Naive thymus-derived CD8-positive, alpha-beta T cell (primary cell): ENCODE data around the gene CDH1. TPM values are rescaled to one million over a fixed set of nuclear protein-coding genes. Genes with fewer than 3 reads are reported as not detected.

Source experiments
- ATAC-seq, 2 donors: fragments of 150-1000 bp; cut with Tn5 transposase in 1 of 2; sonication (Bioruptor Pico), chemical (Tn5 transposase) in 1 of 2; 1 replicate in 1 of 2; 2 replicates in 1 of 2; pipeline ENCODE4 v1.10.0; 2021; ENCODE audit warnings: mild to moderate bottlenecking in 2 of 2, moderate library complexity in 2 of 2
- POLR2A ChIA-PET: fragments of 350-600 bp; sonication (Branson Sonifier 250); formaldehyde crosslinking; loops from one replicate; lab custom pipeline; 2021; ENCODE audit warnings: antibody characterized with exemption; lab: Charles Lee
- DNase-seq, 10 donors: peaks; one replicate each; pipeline versions ENCODE4 v3.0.0 to v3.0.0-alpha.2; 2020 to 2022
- H3K27ac Mint-ChIP-seq, 10 donors: one replicate each; pipeline ENCODE4 v1.8.0; 2020 to 2022; ENCODE audit warnings: mild to moderate bottlenecking in 10 of 10, mixed read lengths in 10 of 10, moderate library complexity in 4 of 10, inconsistent platforms in 1 of 10
- H3K27me3 Mint-ChIP-seq, 5 donors: one replicate each; pipeline ENCODE4 v1.8.0; 2021 to 2022; ENCODE audit warnings: mixed read lengths in 5 of 5
- H3K36me3 Mint-ChIP-seq, 3 donors: one replicate each; pipeline ENCODE4 v1.8.0; 2020 to 2022; ENCODE audit warnings: mixed read lengths in 3 of 3, mild to moderate bottlenecking in 2 of 3, inconsistent platforms in 1 of 3
- H3K4me1 Mint-ChIP-seq, 4 donors: one replicate each; pipeline ENCODE4 v1.8.0; 2021 to 2022; ENCODE audit warnings: mixed read lengths in 4 of 4
- H3K4me3 Mint-ChIP-seq, 10 donors: one replicate each; pipeline ENCODE4 v1.8.0; 2020 to 2022; ENCODE audit warnings: mild to moderate bottlenecking in 10 of 10, mixed read lengths in 10 of 10, moderate library complexity in 6 of 10, inconsistent platforms in 1 of 10
- H3K9me3 Mint-ChIP-seq, 9 donors: one replicate each; pipeline ENCODE4 v1.8.0; 2020 to 2022; ENCODE audit warnings: mixed read lengths in 9 of 9, mild to moderate bottlenecking in 3 of 9, inconsistent platforms in 1 of 9, moderate library complexity in 1 of 9
- polyA plus RNA-seq, 3 donors: library from polyadenylated mRNA; unstranded; fragments of 300-500 nt; fragmentation: Illumina TruSeq; gene quantifications; one replicate each; pipeline ENCODE4 v1.2.3, GENCODE V29; 2021
- total RNA-seq, 8 experiments: library from RNA in 2 of 8; stranded (reverse) in 2 of 8; gene quantifications; one replicate each; pipeline ENCODE4 v1.2.3 and lab custom pipeline; 2021 to 2026

CDH1 gene
- total and polyA plus RNA-seq, 5 experiments from 2014 or later: 1.4 TPM; not detected in 4

DNA sequence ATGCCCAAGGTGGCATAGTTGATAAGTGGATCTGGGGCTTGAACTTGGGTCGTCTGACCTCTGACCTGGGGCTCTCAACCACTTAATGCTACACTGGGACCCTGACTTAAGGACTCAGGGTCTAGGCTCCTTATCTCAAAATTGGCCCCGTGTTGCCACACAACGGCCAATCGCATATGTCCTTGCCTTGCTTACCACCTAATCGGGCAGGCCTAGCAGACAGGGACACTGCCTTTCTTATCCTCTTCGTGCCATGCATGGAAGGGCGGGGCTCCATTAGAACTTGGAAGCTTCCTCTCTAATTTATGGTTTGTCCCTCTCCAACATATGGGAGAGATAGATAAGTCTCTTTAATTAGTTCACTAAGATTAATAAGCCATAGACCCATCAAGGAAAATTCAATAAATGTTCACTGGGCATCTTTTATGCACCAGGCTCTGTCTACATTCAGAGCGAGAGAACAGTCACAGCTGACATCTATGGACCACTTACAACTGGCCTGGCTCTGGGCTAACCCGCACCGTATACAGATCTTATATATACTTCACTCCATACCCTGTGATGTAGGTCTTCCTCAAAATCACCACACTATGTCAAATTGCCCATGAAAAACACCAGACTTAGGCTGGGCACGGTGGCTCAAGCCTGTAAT is 35.1 kb downstream of the CDH1 start:
- POLR2A ChIA-PET: no interaction called here
- Mint-ChIP-seq H3K27ac (no peak overlapping the region), H3K36me3 (no peaks in the 10 kb centered on the region), H3K4me1 (peaks cover 10 to 14% (median 11%) of the 10 kb centered on the region in 4 donors), H3K27me3 (peaks cover 0 to 6% (median 0%) of the 10 kb centered on the region in 5 donors), H3K4me3 (no peak overlapping the region), H3K9me3 (no peaks in the 10 kb centered on the region)
- DNase-seq (no peak), ATAC-seq (no peak)

DNA sequence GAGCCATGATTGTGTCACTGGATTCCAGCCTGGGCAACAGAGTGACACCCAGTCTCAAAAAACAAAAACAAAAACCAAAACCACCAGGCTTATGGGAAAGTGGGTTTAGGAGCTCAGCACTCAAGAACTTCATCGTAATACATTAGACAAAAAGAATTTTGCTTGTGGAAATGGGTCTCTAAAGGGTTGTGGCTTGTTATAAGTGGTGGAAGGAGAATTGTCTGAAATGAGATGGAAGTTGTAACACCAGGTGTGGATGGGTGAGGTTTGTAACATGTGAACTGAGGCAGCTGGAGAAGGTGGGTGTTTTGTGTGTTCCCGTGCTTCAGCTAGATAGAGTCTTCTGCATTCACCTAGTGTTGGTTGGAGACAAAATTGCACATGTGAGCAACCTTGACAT is 35.8 kb downstream of the CDH1 start:
- POLR2A ChIA-PET: no interaction called here
- Mint-ChIP-seq H3K27me3 (peaks cover 0 to 6% (median 0%) of the 10 kb centered on the region in 5 donors), H3K4me3 (no peak overlapping the region), H3K4me1 (peaks cover 10 to 16% (median 11%) of the 10 kb centered on the region in 4 donors), H3K9me3 (no peaks in the 10 kb centered on the region), H3K27ac (no peak overlapping the region), H3K36me3 (no peaks in the 10 kb centered on the region)
- ATAC-seq (no peak), DNase-seq (no peak)

DNA sequence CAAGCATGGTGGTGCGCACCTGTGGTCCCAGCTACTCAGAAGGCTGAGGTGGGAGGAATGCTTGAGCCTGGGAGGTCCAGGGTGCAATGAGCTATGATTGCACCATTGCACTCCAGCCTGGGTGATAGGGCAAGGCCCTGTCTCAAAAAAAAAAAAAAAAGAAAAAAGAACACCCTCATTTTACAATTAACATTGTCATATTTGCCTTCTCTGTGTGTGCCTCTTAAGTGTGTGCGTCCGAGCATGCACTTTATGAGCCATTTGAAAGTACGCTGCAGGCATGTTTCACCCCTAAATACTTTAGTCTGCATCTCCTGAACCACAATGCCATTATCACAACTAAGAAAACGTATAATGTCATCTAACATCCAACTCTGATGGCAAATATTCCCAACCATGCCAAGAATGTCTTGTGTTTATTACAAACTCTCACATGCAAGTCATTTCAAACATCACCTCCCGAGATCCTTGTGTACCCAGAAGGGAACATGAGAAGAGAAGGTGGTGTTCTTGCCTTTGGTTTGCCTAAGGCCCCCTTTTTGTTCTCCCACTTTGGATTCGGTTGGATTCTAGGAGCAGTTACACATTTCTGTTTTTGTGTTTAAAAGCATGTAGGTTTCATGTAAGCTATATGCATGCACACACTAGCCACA is 38.0 kb downstream of the CDH1 start:
- Mint-ChIP-seq H3K27me3 (peaks cover 0 to 4% (median 0%) of the 10 kb centered on the region in 5 donors), H3K4me1 (peaks cover 10 to 16% (median 11%) of the 10 kb centered on the region in 4 donors), H3K27ac (peak overlapping the region in 1 of 10 donors; percentile 44), H3K4me3 (no peak overlapping the region), H3K9me3 (no peaks in the 10 kb centered on the region), H3K36me3 (no peaks in the 10 kb centered on the region)
- POLR2A ChIA-PET: no interaction called here
- ATAC-seq: no peak
- no peak for DNase-seq

DNA sequence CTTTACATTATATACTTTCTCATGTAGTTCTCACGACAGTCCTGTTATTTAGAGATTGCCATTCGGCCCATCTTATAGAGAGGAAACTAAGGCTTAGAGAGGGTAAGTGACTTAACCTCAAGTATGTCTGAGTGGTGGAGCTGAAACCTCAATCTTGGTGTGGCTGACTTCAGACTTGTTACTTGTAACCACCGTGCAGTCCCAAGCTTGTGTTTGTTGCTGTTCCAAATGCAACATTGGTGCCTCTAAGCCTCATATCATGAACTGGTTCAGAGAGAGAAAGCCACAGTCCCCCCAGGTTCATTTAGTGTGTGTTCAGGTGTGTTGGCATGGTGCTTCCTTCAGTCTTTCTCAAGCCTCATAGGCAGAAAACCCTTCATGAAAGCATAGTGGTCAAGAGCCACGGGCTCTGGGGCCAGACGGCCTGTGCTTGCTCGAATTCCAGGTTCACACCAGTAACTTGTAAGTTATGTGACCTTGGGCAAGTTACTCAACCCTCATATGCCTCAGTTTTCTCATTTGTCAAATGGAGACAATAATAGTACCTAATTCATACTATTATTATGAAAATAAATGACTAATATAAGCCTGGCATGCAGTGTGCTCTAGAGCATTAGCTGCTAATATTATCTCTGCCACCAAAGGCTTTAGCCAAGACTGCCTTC is 39.9 kb downstream of the CDH1 start:
- Mint-ChIP-seq H3K9me3 (no peaks in the 10 kb centered on the region), H3K27me3 (no peaks in the 10 kb centered on the region), H3K4me1 (peaks cover 8 to 16% (median 11%) of the 10 kb centered on the region in 4 donors), H3K27ac (peak overlapping the region in 8 of 10 donors; percentile 2 to 85 (median 42)), H3K36me3 (no peaks in the 10 kb centered on the region), H3K4me3 (peak overlapping the region in 4 of 10 donors; percentile 1 to 22 (median 11))
- DNase-seq: peak in 3 of 10 donors; percentile 14 to 21 (median 15)
- ATAC-seq: peak in 1 of 2 donors; percentile 50
- POLR2A ChIA-PET: no interaction called here

DNA sequence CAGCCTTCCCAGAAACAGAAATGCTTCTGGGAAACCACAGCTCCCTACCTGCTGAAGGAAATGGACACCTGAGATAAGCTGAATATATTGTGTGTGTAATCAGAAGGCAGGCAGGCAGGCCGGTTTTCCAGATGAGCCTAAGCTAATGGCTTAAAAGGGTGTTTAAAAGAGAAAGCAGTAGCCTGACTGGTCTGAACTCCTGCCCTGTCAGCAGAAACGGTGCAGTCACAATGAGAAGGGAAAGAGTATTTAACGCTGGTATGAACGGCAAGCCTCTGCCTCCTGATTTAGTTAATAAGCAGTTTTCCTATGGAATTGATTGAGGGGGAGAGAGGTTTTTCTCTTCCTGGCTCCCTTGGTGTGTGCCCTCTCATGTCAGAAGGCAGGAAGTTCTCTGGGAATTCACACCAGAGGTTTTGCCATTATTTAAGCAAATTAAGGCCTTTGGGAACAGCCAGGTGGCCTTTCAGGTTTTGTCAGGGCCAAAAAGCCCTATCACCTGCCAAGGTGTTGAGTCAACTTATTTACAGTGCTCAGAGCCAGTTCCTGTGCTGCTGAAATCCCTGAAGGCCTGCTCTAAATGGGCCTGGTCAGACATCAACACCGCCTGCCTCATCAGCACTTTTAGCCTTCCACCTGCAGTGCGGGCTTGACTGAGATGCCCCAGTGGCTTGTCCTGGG is 41.6 kb downstream of the CDH1 start:
- DNase-seq: no peak
- H3K4me1 Mint-ChIP-seq: peaks cover 10 to 21% (median 16%) of the 10 kb centered on the region in 4 donors
- POLR2A ChIA-PET: no interaction called here
- no peak for ATAC-seq
- peaks cover 0 to 3% (median 0%) of the 10 kb centered on the region in 5 donors for H3K27me3 Mint-ChIP-seq
- H3K36me3 Mint-ChIP-seq: no peaks in the 10 kb centered on the region
- H3K4me3 Mint-ChIP-seq: no peak overlapping the region
- no peaks in the 10 kb centered on the region for H3K9me3 Mint-ChIP-seq
- peak overlapping the region in 2 of 10 donors; percentile 10 to 13 for H3K27ac Mint-ChIP-seq

DNA sequence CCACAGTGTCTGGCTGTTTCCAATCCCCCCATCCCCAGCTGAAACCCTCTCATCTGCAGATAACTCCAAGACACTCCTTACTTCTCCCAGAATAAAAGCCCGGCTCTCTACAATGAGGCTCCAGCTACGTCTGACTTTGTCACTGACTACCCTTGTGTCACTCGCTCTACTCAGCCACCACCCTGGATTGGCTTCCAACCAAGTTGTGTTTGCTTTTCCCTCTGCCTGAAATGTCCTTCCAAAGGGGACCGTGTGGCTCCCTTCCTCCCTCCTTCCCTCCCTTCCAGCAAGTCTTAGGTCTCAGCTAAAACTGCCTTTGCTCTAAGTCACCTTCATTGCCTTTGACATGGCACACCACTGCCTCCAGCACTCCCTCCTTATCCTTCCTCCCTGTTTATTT is 42.8 kb downstream of the CDH1 start:
- Mint-ChIP-seq H3K4me3 (no peak overlapping the region), H3K36me3 (no peaks in the 10 kb centered on the region), H3K4me1 (peaks cover 10 to 21% (median 17%) of the 10 kb centered on the region in 4 donors), H3K27me3 (peaks cover 0 to 3% (median 0%) of the 10 kb centered on the region in 5 donors), H3K9me3 (peaks cover 0 to 2% (median 0%) of the 10 kb centered on the region in 9 donors), H3K27ac (no peak overlapping the region)
- POLR2A ChIA-PET: interaction anchor here (0.5 kb wide), 1 partner anchor 637 kb away, joined by 3 read pairs; no protein-coding TSS in a partner anchor
- no peak for DNase-seq
- no peak for ATAC-seq

DNA sequence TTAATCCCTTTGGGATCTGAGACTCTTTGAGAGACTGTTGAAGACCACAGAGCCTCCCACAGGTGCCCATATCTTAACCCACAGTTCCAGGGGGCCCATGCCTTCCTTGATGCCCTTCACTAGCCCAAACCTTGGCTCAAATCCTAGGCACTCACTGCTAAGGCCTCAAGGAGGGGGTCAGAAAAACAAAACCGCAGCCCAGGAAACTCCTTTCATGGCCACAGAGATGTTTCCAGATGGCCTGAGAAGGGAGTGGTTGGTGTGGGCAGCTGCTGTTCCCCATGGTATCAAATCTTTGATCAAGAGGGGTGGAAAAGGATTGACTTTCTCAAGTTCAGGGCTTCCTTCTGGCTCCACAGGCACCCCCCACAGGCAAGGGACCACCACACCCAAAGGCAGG is 44.7 kb downstream of the CDH1 start:
- no peak overlapping the region for H3K27ac Mint-ChIP-seq
- H3K9me3 Mint-ChIP-seq: peaks cover 0 to 3% (median 0%) of the 10 kb centered on the region in 9 donors
- no peak overlapping the region for H3K4me3 Mint-ChIP-seq
- H3K4me1 Mint-ChIP-seq: peaks cover 4 to 14% (median 10%) of the 10 kb centered on the region in 4 donors
- DNase-seq (no peak), ATAC-seq (no peak)
- POLR2A ChIA-PET: no interaction called here
- H3K36me3 Mint-ChIP-seq: no peaks in the 10 kb centered on the region
- peaks cover 0 to 3% (median 0%) of the 10 kb centered on the region in 5 donors for H3K27me3 Mint-ChIP-seq

DNA sequence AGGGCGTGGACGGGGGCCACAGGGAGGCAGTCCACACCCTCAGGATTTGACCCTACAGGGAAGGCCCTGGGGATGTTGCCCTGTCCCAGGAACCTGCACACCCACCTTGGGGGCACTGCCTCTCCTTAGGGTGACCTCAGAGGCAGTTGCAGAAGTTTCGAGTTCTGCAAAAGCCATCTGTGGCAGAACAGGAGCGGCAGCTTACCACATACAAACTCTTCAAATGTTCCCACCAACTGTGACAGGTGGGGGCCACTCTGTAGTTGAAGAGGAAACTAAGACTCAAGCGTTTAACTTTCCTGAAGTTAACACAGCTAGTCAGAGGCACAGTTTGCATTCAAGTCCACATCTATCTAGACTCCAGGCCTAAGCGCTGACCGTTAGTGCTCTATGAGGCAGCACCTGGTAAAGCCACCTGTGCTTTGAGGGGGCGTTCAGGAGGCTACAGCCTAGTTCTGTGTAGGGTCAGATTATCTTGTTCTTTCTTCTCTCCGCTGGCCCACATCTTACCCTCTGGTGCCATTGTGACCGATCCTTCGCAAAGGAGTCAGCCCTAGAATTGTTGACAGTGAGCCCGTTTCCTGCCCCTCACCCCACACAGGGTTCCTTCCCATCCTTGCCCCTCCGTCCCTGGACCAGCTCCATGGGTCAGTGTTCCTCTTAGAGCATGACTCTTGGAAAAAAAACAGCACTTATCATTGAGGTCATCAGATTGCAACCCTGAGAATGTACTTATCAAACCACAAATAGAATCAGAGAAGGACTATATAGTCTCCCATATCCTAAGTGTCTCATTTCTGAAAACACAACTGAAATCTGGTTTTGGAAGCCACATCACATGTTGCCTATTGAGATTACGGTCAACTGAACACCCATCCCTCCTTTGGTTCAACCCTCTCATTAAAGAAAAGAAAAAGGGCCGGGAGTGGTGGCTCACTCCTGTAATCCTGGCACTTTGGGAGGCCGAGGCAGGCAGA is 45.4 kb downstream of the CDH1 start:
- H3K27ac Mint-ChIP-seq: peak overlapping the region in 2 of 10 donors; percentile 4 to 53
- peaks cover 0 to 3% (median 0%) of the 10 kb centered on the region in 5 donors for H3K27me3 Mint-ChIP-seq
- DNase-seq: no peak
- POLR2A ChIA-PET: no interaction called here
- H3K4me1 Mint-ChIP-seq: peaks cover 3 to 11% (median 6%) of the 10 kb centered on the region in 4 donors
- peaks cover 0 to 3% (median 0%) of the 10 kb centered on the region in 9 donors for H3K9me3 Mint-ChIP-seq
- H3K36me3 Mint-ChIP-seq: no peaks in the 10 kb centered on the region
- no peak for ATAC-seq
- peak overlapping the region in 1 of 10 donors; percentile 7 for H3K4me3 Mint-ChIP-seq

DNA sequence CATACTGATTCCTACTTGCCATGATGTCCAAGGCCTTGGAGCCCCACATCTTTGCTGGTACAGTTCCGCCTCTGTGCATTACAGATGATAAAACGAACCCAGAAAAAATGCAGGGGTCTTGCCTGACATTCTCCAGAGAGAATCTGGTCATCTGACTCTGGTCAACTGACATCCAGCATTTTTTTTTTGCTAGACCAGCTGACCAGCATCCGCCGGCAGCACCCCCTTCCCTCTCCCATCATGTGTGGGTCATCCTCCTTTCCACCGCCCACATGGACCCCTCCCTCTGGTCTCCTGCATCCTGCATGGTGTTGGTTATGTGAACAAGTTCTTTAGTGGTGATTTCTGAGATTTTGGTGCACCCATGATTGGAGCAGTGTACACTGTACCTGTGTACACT is 47.1 kb downstream of the CDH1 start:
- Mint-ChIP-seq H3K9me3 (peaks cover 0 to 3% (median 0%) of the 10 kb centered on the region in 9 donors), H3K27ac (no peak overlapping the region), H3K36me3 (no peaks in the 10 kb centered on the region), H3K27me3 (peaks cover 0 to 3% (median 0%) of the 10 kb centered on the region in 5 donors), H3K4me3 (no peak overlapping the region), H3K4me1 (peaks cover 3 to 10% (median 6%) of the 10 kb centered on the region in 4 donors)
- ATAC-seq (no peak), DNase-seq (no peak)
- POLR2A ChIA-PET: no interaction called here

DNA sequence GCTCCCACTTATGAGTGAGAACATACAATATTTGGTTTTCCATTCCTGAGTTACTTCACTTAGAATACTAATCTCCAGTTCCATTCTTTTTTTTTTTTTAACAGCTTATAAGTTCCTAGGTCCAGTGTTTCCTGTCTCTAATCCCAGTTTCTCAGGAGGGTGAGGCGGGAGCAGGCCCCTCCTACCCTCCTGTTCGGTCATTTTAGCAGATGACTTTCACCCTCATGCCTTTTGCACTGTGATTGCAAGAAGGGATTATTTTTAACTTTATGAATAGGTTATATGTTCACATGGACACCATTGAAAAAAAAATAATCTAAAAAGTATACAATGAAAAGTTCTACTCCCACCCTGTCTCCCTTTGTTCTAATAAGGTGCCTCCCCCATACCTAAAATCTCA is 47.6 kb downstream of the CDH1 start:
- no peak overlapping the region for H3K4me3 Mint-ChIP-seq
- peaks cover 0 to 3% (median 0%) of the 10 kb centered on the region in 5 donors for H3K27me3 Mint-ChIP-seq
- DNase-seq (no peak), ATAC-seq (no peak)
- H3K9me3 Mint-ChIP-seq: peaks cover 0 to 3% (median 0%) of the 10 kb centered on the region in 9 donors
- POLR2A ChIA-PET: no interaction called here
- H3K36me3 Mint-ChIP-seq: no peaks in the 10 kb centered on the region
- peaks cover 3 to 10% (median 6%) of the 10 kb centered on the region in 4 donors for H3K4me1 Mint-ChIP-seq
- H3K27ac Mint-ChIP-seq: no peak overlapping the region

DNA sequence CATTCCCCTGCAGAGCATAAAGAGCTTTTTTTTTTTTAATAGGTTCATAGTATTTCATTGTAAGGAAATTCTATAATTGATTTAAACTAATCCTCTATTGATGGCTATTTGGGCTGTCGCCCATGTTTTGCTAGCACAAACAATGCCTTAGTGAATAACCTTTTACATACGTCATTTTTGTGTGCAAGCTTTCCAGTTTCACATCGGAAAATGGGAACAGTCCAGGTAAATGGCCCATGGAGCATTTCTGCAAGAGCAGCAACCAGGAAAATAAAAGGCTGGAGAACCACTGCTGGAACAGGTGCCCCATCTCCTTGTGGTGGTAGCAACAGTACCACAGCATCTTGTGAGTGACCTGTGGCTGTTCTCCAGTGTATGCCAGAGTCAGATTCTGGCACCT is 48.6 kb downstream of the CDH1 start:
- ATAC-seq: no peak
- peaks cover 3 to 10% (median 6%) of the 10 kb centered on the region in 4 donors for H3K4me1 Mint-ChIP-seq
- no peak for DNase-seq
- peaks cover 0 to 3% (median 0%) of the 10 kb centered on the region in 9 donors for H3K9me3 Mint-ChIP-seq
- H3K27me3 Mint-ChIP-seq: peaks cover 0 to 3% (median 0%) of the 10 kb centered on the region in 5 donors
- no peaks in the 10 kb centered on the region for H3K36me3 Mint-ChIP-seq
- POLR2A ChIA-PET: no interaction called here
- H3K27ac Mint-ChIP-seq: no peak overlapping the region
- no peak overlapping the region for H3K4me3 Mint-ChIP-seq
